ENCODE measurements around the gene GNG12.

DNA sequence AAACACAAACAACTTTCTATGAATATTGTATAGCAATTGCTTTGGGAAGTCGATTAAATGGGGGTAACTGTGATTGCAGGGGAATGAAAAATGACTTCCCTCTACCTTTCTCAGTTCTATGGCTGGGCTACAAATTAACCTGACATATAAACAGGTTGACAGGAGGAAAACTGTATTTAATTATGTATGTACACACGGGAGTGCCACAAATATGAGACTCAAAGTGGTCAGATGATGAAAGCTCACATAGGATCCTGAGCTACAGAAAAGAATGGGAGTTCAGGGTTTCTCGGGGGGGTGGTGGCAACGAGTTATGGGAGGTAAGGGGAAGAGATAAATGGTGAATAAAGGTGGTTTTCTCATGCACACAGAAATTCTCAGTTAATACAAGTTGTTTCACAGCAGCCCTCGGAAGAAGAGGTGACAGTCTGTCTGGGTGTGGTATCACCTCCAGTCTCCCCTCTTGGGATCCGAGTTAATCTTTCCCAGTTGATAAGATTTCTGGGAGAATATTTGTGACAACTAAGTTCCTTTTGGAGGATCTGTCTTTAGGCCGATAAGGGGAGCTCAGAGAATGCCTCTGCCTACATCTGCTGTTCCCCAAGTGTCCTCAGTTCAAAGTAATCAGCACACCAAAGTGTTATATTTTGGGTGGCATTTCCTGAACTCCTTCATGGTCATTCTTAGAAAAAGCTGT is 122.0 kb downstream of the GNG12 start:
- TF ChIP-seq POLR2A (IDR thresholded peaks at IDR 0.05) (no peak), POLR2AphosphoS5 (IDR thresholded peaks at IDR 0.05) (no peak)
- TF ChIP-seq, protein P1, sequence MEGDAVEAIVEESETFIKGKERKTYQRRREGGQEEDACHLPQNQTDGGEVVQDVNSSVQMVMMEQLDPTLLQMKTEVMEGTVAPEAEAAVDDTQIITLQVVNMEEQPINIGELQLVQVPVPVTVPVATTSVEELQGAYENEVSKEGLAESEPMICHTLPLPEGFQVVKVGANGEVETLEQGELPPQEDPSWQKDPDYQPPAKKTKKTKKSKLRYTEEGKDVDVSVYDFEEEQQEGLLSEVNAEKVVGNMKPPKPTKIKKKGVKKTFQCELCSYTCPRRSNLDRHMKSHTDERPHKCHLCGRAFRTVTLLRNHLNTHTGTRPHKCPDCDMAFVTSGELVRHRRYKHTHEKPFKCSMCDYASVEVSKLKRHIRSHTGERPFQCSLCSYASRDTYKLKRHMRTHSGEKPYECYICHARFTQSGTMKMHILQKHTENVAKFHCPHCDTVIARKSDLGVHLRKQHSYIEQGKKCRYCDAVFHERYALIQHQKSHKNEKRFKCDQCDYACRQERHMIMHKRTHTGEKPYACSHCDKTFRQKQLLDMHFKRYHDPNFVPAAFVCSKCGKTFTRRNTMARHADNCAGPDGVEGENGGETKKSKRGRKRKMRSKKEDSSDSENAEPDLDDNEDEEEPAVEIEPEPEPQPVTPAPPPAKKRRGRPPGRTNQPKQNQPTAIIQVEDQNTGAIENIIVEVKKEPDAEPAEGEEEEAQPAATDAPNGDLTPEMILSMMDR (IDR thresholded peaks at IDR 0.05 in 8 of 11, conservative IDR thresholded peaks at IDR 0.05 in 3 of 11) = no peak
